GM18519 (cell line): ENCODE measurements around the gene DCDC2B.

Experiments used
- ATAC-seq: cut with Tn5 transposase; IDR thresholded peaks from one replicate; pipeline ENCODE4 v1.9.1; 2021; ENCODE audit warnings: mild to moderate bottlenecking, moderate library complexity; ENCODE audit not compliant: unreplicated experiment, low FRiP score

DCDC2B gene

DNA sequence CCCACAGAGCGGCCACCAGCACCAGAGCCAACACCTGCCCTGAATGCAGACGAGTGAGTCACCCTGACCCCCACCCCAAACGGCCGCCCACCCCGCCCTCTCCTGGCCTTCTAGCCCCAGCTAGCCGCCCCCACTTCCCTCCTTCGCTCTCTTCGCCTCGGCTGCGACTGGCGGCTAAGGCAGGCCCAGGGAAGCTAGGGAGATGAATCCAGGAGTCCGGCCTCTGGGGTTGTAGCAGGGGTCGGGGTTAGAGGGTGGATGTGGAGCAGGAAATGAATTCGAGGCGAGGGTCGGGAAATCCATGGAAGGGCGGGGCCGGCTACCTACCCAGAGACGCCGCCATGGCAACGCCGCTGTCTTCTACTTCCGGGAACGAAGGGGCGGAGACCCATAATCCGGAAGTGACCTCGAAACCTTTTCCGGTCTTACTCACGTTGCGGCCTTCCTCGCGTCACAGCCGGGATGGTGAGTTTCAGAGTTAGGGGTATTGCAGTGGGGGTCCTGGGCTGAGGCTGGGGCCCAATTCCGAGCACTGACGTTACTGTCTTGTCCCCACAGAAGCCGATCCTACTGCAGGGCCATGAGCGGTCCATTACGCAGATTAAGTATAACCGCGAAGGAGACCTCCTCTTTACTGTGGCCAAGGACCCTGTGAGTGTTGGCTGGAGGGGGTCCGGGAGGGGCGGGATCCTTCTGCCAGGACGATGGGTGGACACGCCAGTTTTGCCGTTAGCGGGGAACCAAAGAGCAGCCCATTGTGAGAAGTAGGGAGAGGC, 13.3 kb downstream of the DCDC2B start, which contains the start of the genes EIF3I and TMEM234:
Gene EIF3I, plus strand, starts transcription at position 428 of the 776 bp plus-strand sequence. Its CDS starts 35 bp downstream, at position 463.
Gene TMEM234, minus strand, starts transcription at position 374 of the 776 bp plus-strand sequence. Its CDS starts 31 bp downstream, at position 343.
- ATAC-seq, result peak; percentile 77

DNA sequence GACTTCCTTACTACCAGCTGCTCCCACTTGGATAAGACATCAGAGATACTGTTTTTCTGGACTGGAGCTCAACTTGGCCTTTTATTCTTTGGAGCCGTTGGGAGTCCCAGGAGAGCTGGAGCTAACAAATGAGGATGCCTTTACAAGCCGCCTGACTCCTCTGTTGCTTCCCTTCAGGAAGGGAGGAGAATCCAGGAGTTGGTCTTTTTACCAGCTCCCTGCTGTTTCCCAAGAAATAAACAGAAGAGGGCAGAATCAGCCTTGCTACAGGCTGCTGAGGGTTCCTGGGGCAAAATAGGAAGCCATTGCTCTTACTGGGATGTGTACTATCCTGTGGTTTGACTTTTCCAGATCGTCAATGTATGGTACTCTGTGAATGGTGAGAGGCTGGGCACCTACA, 14.8 kb downstream of the DCDC2B start:
- no peak for ATAC-seq

DNA sequence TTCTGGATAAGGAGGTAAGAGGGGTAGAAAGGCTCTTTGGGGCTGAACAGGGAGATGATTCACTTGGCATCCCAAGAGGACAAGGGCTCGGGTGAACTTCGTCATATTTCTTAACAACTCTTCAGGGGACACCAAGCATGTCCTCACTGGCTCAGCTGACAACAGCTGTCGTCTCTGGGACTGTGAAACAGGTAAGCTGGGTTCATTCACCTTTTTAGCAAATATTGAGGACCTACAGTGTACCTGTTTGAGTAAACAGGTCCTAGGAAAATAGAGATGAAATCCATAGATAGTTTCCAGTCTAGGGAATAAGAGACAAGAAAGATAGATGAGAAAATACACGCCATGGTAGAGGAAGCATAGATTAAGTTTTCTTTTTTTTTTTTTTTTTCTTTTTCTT, 15.4 kb downstream of the DCDC2B start:
- no peak for ATAC-seq

DNA sequence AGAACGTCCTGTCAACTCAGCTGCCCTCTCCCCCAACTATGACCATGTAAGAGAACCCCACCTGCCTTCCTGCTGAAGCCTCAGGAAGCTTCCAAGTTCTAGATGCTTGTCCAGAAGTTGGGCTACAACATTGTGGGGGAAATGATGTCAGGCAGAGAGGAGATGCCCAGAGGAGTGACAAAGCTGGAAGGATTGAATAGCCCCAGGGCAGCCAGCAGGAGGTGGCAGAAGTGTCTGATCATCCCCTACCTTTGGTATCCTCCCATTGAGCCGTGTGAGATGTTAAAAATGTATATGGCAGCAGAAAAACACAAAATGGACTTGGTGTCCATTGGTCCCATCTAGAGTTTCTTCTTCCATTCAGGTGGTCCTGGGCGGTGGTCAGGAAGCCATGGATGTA, 19.9 kb downstream of the DCDC2B start:
- no peak for ATAC-seq

- no peak for ATAC-seq
Observed at GRCh38 chr1:32231843-32232432, 23.0 kb downstream of the DCDC2B start.

DNA sequence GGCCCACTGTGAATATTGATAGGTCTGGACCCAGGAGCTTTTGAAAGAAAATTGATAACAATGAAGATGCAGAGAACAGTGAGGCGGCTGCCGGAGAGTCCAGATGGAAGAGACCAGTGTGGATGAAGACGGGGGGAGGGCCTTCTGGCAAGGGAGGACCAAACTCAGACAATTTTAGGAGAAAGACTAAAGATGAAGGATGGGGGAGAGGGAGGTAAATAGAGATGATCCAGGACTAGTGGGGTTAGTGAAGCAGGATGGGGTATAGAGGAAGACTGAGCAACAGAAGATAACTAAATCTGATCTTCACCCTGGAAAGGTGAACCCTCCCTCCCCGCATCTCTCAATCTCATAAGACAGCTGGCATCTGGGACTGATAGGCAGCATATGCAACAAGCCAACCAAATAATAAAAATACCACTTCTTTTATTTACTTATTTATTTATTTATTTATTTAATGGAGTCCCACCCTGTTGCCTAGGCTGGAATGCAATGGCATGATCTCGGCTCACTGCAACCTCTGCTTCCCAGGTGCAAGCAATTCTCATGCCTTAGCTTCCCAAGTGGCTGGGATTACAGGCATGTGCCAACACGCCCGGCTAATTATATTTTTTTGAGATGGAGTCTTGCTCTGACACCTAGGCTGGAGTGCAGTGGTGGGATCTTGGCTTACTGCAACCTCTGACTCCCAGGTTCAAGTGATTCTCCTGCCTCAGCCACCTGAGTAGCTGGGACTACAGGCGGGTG, 23.8 kb downstream of the DCDC2B start:
- ATAC-seq, result no peak

GRCh38 chr1:32234792-32235191, 25.9 kb downstream of the DCDC2B start:
- no peak for ATAC-seq

- ATAC-seq, result no peak
Observed at GRCh38 chr1:32239337-32239736, 30.4 kb downstream of the DCDC2B start.

- no peak for ATAC-seq
Observed at GRCh38 chr1:32239790-32240139, 30.9 kb downstream of the DCDC2B start.

GRCh38 chr1:32240140-32240951, 31.5 kb downstream of the DCDC2B start:
- no peak for ATAC-seq

DNA sequence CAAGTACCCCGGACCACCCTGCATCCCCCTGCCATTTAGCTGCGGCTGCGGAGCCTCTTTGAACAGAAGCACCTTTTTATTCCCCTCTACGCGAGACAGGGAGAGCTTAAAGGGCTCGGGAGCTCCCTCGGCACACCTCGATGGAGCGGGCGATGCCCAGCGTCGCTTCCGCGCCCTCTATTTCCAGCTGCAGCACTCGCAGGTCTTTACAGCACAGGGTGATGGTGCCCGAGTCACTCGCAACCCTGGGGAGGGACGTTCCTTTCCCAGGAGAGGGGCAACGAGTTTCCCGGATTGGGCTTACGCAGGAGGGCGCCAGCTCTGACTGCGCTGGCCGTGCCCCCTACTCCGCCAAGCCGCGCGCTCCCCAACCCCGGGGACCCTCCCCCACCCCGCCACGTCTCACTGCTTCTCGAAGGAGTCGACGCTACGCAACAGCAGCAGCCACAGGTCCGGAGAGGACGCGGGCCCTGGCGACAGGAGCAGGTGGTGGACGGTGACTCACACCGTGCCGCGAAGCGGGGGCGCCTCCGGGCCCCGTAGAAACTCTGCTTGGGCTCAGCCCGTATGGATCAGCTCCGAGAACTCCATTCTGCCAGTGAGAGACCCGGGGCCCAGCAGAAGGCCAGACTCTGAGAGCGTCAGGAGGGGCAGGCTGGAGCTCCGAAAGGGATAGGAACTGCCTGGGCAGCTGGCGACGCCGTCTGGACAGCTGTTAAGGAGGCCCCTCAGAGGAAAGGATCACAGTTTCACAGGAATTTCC, 32.3 kb downstream of the DCDC2B start:
- ATAC-seq, result no peak

- no peak for ATAC-seq
Observed at GRCh38 chr1:32242341-32242851, 33.5 kb downstream of the DCDC2B start.

- ATAC-seq, result no peak
Observed at GRCh38 chr1:32246888-32247273, 38.0 kb downstream of the DCDC2B start, which contains the start of gene FAM167B. FAM167B (plus strand) TSS chr1:32247222; CDS start chr1:32247422, 200 bp downstream.

GRCh38 chr1:32247452-32247851, 38.6 kb downstream of the DCDC2B start:
- ATAC-seq, result no peak

GRCh38 chr1:32247983-32248889, 39.3 kb downstream of the DCDC2B start:
- ATAC-seq, result no peak

DNA sequence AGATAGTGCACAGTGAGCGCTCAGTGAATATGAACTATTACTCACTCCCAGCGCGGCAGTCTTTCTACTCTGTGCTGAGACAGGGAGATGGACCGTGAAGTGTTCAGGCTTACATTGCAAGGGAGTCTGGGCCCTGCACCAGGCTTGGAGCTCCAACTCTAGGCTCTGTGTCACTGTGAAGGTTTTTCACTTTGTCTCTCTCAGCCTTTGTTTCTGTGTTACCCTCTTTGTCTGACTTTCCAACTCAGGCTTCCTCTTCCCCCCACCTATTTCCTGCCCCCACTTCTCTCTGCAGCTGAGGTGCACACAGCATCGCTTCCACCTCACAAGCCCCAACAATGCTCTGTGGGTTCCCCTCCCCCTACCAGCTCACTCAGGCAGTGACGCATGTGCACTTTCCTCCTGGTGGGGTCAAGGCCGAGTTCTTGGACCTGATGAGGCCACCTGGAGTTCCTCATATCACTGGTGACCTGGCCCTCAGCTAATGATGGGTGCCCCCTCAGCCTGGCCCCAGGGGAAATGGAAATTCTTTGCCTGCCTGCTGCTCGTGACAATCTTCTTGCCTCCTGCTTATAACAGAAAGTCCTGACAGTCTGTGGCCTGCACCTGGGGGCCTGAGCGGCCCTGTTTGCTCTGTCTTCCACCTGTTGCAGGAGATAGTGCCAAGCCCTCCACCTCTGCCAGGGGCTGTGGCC, 41.1 kb downstream of the DCDC2B start:
- ATAC-seq, result no peak

GRCh38 chr1:32250893-32251716, 42.2 kb downstream of the DCDC2B start, which contains the start of gene LCK:
LCK (plus strand) TSS chr1:32251265; CDS start chr1:32274330, 23,065 bp downstream.
- no peak for ATAC-seq
